PC-9 (cell line): Measurements from ENCODE around the gene ZSCAN21. TPM values are rescaled to one million over a fixed set of nuclear protein-coding genes. Genes with fewer than 3 reads are reported as not detected.
A peak's percentile ranks its signal among the peaks of the same experiment; 100 is the strongest.
"Not testable (repeated sequence)": the region's sequence is repeated elsewhere in the genome, so short reads cannot be mapped to it uniquely, and the experiment has no call there.

Experiments
- BruUV-seq: library from RNA; stranded (reverse); fragments of 400-500 nt; replicated peaks from 2 replicates; lab custom pipeline; 2021; lab: Mats Ljungman, UMichigan
- CTCF ChIA-PET: fragments of 300-600 bp; sonication (Branson Sonifier 250); formaldehyde crosslinking; loops from one replicate; lab custom pipeline; 2022; ENCODE audit warnings: antibody characterized with exemption; lab: Charles Lee
- POLR2A ChIA-PET: fragments of 300-600 bp; sonication (Branson Sonifier 250); formaldehyde crosslinking; loops from one replicate; lab custom pipeline; 2022; ENCODE audit warnings: antibody characterized with exemption; ENCODE audit not compliant: unreplicated experiment; lab: Charles Lee
- DNase-seq, 2 experiments: peaks; one replicate each; pipeline versions ENCODE4 v3.0.0 to v3.0.0-alpha.2; 2015 to 2022; ENCODE audit warnings: mixed read lengths in 1 of 2
- H2AFZ ChIP-seq: fragments of 200-600 bp; sonication (generic); 2 replicates; pipeline ENCODE4 v1.8.1; 2017; ENCODE audit warnings: antibody characterized with exemption
- H3F3A ChIP-seq: fragments of 200-600 bp; sonication (generic); 2 replicates; pipeline ENCODE4 v1.8.1; 2017; ENCODE audit warnings: antibody characterized with exemption, mild to moderate bottlenecking, low read depth; ENCODE audit not compliant: insufficient read depth
- H3K27ac ChIP-seq: fragments of 200-600 bp; sonication (generic); 2 replicates; pipeline ENCODE4 v1.6.1; 2016; ENCODE audit warnings: mixed run types
- H3K27me3 ChIP-seq: fragments of 200-600 bp; sonication (generic); 2 replicates; pipeline ENCODE4 v1.6.1; 2016; ENCODE audit warnings: low read depth, mixed run types; ENCODE audit not compliant: insufficient read depth
- H3K36me3 ChIP-seq: fragments of 200-600 bp; sonication (generic); 2 replicates; pipeline ENCODE4 v1.6.1; 2016; ENCODE audit warnings: low read depth, mixed run types
- H3K4me1 ChIP-seq: fragments of 200-600 bp; sonication (generic); replicated peaks from 2 replicates; pipeline ENCODE4 v1.6.1; 2016; ENCODE audit warnings: mixed run types; ENCODE audit not compliant: insufficient read depth
- H3K4me2 ChIP-seq: fragments of 200-600 bp; sonication (generic); 2 replicates; pipeline ENCODE4 v1.6.1; 2017; ENCODE audit warnings: mixed run types
- H3K4me3 ChIP-seq: fragments of 200-600 bp; sonication (generic); 2 replicates; pipeline ENCODE4 v1.6.1; 2016; ENCODE audit warnings: mixed run types
- H3K79me2 ChIP-seq: fragments of 200-600 bp; sonication (generic); 2 replicates; pipeline ENCODE4 v1.6.1; 2017; ENCODE audit warnings: low read depth, mixed run types
- H3K9me2 ChIP-seq: fragments of 200-600 bp; sonication (generic); 2 replicates; pipeline ENCODE4 v1.8.1; 2017; ENCODE audit warnings: mild to moderate bottlenecking; ENCODE audit not compliant: insufficient read depth
- H3K9me3 ChIP-seq: fragments of 200-600 bp; sonication (generic); 2 replicates; pipeline ENCODE4 v1.8.1; 2016; ENCODE audit warnings: low read depth; ENCODE audit not compliant: insufficient read depth
- H4K20me1 ChIP-seq: fragments of 200-600 bp; sonication (generic); 2 replicates; pipeline ENCODE4 v1.8.1; 2017; ENCODE audit not compliant: insufficient read depth
- EZH2 ChIP-seq: fragments of 200-600 bp; sonication (generic); IDR thresholded peaks from 2 replicates; pipeline ENCODE4 v1.8.0; 2017; ENCODE audit warnings: antibody characterized with exemption, low read depth
- intact Hi-C: fragments of 100-400 bp; cut with micrococcal nuclease; formaldehyde crosslinking; loops from one replicate; pipeline ENCODE4 v1.10.0; 2022; ENCODE audit not compliant: unreplicated experiment
- total RNA-seq: library from RNA; stranded (reverse); gene quantifications from 2 replicates; pipeline ENCODE4 v1.2.3, GENCODE V29; 2021
- TF ChIP-seq, protein P1 (sequence below): fragments of 200-600 bp; sonication (generic); conservative IDR thresholded peaks from 2 replicates; pipeline ENCODE4 v1.6.1; 2017; ENCODE audit warnings: mixed run types, antibody characterized with exemption, mild to moderate bottlenecking, moderate library complexity

ZSCAN21 gene
- total RNA-seq, 1 experiment from 2014 or later, result 8.9 TPM

DNA sequence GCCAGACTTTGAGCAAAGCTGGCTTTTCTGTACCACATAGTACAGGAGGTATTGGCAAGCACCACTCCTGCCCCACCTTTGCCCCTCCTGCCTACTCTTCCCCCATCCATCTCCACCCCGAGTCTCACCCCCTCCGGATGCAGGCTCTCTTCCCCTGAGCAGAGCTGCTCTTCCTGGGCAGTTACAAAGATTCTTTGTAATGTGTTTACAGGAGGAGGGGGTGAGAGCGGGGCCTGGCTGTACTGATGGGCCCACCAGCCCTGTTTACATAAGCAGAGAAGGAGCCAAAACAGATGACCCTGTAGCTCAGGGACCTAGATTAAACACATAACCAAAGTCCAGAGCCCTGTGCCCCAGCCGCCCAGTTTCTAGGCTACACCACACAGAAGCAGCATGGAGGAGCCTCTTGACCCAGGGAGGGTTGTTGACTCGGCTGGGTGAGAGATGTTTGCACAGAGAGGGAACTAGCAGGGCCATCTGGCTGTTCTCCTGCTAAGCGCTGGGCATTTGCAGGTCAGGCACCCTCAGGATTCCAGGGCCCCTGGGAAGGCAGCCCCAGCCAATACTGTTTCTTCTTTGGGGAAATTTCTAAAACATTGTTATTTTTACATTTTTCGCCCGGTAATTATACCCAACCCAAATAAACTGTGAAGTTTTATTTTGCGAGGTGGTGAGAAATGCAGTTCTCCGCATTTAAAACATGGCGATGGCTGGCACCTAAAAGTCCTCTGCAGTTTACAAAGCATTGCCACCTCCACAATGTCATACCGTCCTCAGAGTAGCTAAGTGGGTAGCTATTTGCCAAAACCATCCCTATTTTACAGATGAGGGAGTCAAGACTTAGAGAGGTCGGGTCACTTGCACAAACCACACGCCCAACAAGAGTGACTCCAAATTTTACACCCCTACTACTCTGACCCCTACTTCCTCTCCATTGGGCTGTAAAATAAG, 45.6 kb upstream of the ZSCAN21 start:
- Histone ChIP-seq H3K27me3 (peaks cover 9% of the 10 kb centered on the region), H3K9me3 (no peaks in the 10 kb centered on the region), H2AFZ (no peak overlapping the region), H3K27ac (no peak overlapping the region), H3K79me2 (no peaks in the 10 kb centered on the region), H3K36me3 (no peaks in the 10 kb centered on the region), H3K9me2 (no peaks in the 10 kb centered on the region), H3F3A (no peaks in the 10 kb centered on the region), H3K4me3 (no peak overlapping the region), H3K4me2 (no peak overlapping the region), H3K4me1 (0 out of 2 replicates have a peak, but pooled peaks cover 7% of the 10 kb centered on the region), H4K20me1 (no peaks in the 10 kb centered on the region)
- no peak for TF ChIP-seq EZH2
- TF ChIP-seq, protein P1, sequence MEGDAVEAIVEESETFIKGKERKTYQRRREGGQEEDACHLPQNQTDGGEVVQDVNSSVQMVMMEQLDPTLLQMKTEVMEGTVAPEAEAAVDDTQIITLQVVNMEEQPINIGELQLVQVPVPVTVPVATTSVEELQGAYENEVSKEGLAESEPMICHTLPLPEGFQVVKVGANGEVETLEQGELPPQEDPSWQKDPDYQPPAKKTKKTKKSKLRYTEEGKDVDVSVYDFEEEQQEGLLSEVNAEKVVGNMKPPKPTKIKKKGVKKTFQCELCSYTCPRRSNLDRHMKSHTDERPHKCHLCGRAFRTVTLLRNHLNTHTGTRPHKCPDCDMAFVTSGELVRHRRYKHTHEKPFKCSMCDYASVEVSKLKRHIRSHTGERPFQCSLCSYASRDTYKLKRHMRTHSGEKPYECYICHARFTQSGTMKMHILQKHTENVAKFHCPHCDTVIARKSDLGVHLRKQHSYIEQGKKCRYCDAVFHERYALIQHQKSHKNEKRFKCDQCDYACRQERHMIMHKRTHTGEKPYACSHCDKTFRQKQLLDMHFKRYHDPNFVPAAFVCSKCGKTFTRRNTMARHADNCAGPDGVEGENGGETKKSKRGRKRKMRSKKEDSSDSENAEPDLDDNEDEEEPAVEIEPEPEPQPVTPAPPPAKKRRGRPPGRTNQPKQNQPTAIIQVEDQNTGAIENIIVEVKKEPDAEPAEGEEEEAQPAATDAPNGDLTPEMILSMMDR, result no peak
- CTCF ChIA-PET, result no interaction called here
- POLR2A ChIA-PET, result no interaction called here
- no peak for DNase-seq
- intact Hi-C loops, result no loop called here
- BruUV-seq, result no TSS peak

DNA sequence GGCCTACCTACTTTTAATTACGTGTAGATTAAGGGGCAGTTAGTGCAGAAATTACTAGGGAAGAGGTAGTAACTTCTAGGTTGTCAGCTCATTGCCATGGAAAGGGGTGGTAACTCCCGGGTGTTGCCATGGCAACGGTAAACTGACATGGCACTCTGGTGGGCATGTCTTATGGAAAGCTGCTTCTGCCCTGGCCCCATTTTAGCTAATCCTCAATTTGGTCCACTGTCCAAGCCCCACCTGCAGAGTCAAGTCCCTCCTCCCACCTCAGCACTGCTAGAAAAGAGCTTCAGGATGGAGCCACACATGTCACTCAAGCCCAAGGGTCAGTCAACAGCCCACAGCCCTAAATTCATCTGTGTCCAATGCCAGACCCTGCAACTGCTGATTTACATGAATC, 41.7 kb upstream of the ZSCAN21 start:
- H3K36me3 ChIP-seq, result no peaks in the 10 kb centered on the region
- POLR2A ChIA-PET, result no interaction called here
- H3K79me2 ChIP-seq, result no peaks in the 10 kb centered on the region
- H3K4me2 ChIP-seq, result no peak overlapping the region
- H3K4me3 ChIP-seq, result no peak overlapping the region
- TF ChIP-seq, protein P1, result no peak
- no peak for TF ChIP-seq EZH2
- no peaks in the 10 kb centered on the region; the same call in none of the 2 replicates for H3K27me3 ChIP-seq
- BruUV-seq, result no TSS peak
- H3K9me3 ChIP-seq, result no peaks in the 10 kb centered on the region
- intact Hi-C loops, result no loop called here
- H3K27ac ChIP-seq, result no peak overlapping the region
- H3K4me1 ChIP-seq, result peaks cover 7% of the 10 kb centered on the region; the same call in 1 of the 2 replicates
- no peaks in the 10 kb centered on the region for H4K20me1 ChIP-seq
- peaks cover 2% of the 10 kb centered on the region; the same call in 1 of the 2 replicates for H3F3A ChIP-seq
- no peak overlapping the region for H2AFZ ChIP-seq
- DNase-seq, result no peak
- CTCF ChIA-PET, result interaction anchor here (1.3 kb wide), 1 partner anchor 14 kb away, joined by 4 read pairs; no protein-coding TSS in a partner anchor
- no peaks in the 10 kb centered on the region for H3K9me2 ChIP-seq

DNA sequence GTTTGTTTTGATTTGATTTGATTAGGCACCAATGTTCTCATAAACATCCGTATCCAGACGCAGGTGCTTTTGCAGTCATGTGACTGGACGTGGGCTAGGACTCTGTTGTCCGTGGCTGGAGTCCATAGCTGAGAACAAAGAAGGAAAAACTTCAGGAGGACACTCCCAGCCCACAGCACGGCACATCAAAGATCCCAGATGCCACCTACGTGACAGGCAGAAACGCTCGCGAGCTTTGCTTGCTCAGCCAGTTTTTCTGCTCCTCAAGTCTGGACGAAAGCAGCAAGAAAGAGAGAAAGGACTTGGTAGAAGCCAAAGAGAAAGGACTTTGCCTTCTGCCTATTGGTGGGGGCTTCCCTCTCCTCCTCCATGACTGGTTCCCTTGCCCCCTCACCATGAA, 41.0 kb upstream of the ZSCAN21 start:
- intact Hi-C loops, result no loop called here
- ChIA-PET CTCF (interaction anchor here (1.3 kb wide), 1 partner anchor 14 kb away, joined by 4 read pairs; no protein-coding TSS in a partner anchor), POLR2A (interaction anchor here (0.5 kb wide), 1 partner anchor 399 kb away, joined by 3 read pairs; no protein-coding TSS in a partner anchor)
- Histone ChIP-seq H3K4me1 (peaks cover 7% of the 10 kb centered on the region; the same call in 1 of the 2 replicates), H3K9me2 (no peaks in the 10 kb centered on the region), H3K4me2 (peak overlapping the region; percentile 68), H3K27ac (no peak overlapping the region), H3F3A (peaks cover 6% of the 10 kb centered on the region; the same call in 1 of the 2 replicates), H3K4me3 (no peak overlapping the region; the same call in 1 of the 2 replicates), H3K36me3 (no peaks in the 10 kb centered on the region), H3K27me3 (no peaks in the 10 kb centered on the region; the same call in none of the 2 replicates), H4K20me1 (no peaks in the 10 kb centered on the region; the same call in 1 of the 2 replicates), H2AFZ (peak overlapping the region; percentile 79), H3K9me3 (no peaks in the 10 kb centered on the region), H3K79me2 (no peaks in the 10 kb centered on the region)
- no TSS peak for BruUV-seq
- TF ChIP-seq, protein P1, result no peak
- TF ChIP-seq EZH2, result no peak
- peak; percentile 42 to 53 for DNase-seq

DNA sequence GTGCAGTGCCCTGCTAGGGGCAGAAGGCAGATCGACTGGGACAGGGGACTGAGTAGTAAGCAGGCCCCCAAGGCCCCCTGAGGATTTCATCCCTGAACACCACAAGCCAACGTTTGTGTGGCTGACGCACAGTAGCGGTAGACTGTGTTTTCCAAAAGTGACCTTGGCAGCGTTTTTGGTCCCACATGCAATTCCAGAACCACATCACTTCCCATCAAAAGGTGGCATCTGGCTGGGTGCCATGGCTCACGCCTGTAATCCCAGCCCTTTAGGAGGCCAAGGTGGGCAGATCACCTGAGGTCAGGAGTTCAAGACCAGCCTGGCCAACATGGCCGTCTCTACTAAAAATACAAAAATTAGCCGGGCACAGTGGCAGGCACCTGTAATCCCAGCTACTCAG, 39.6 kb upstream of the ZSCAN21 start:
- H3K36me3 ChIP-seq, BruUV-seq, H3F3A ChIP-seq, CTCF ChIA-PET, H3K27ac ChIP-seq, POLR2A ChIA-PET, H3K9me3 ChIP-seq, H3K27me3 ChIP-seq, intact Hi-C loops, H3K79me2 ChIP-seq, H3K4me1 ChIP-seq, H3K9me2 ChIP-seq, H3K4me3 ChIP-seq, DNase-seq, H2AFZ ChIP-seq, H4K20me1 ChIP-seq, H3K4me2 ChIP-seq: not testable (repeated sequence)
